Sigmoid colon (tissue), 7 donors: ENCODE data around the gene PRMT7. TPM values are rescaled to one million over a fixed set of nuclear protein-coding genes. Genes with fewer than 3 reads are reported as not detected.
"Not testable (repeated sequence)": the region's sequence is repeated elsewhere in the genome, so short reads cannot be mapped to it uniquely, and the experiment has no call there.

ENCODE experiments used
- DNase-seq: peaks from one replicate; pipeline ENCODE4 v3.0.0-alpha.2; 2019
- H3K27ac ChIP-seq, 4 donors: fragments of 200-600 bp; sonication (generic); one replicate each; pipeline ENCODE4 v1.5.1; 2016 to 2019; ENCODE audit warnings: mild to moderate bottlenecking in 1 of 4
- H3K27me3 ChIP-seq, 3 donors: fragments of 200-600 bp; sonication (generic); one replicate each; pipeline ENCODE4 v1.5.1; 2019; ENCODE audit warnings: mild to moderate bottlenecking in 1 of 3
- H3K36me3 ChIP-seq, 4 donors: fragments of 200-600 bp; sonication (generic); one replicate each; pipeline ENCODE4 v1.5.1; 2016 to 2019
- H3K4me1 ChIP-seq, 4 donors: fragments of 200-600 bp; sonication (generic); one replicate each; pipeline ENCODE4 v1.5.1; 2017 to 2019
- H3K4me3 ChIP-seq, 4 donors: fragments of 200-600 bp; sonication (generic); one replicate each; pipeline ENCODE4 v1.5.1; 2017 to 2019; ENCODE audit warnings: mild to moderate bottlenecking in 2 of 4, moderate library complexity in 1 of 4
- H3K9me3 ChIP-seq, 4 donors: fragments of 200-600 bp in 3 of 4; sonication (generic) in 3 of 4; one replicate each; pipeline versions ENCODE4 v1.5.1 to v1.6.1; 2013 to 2019
- CTCF ChIP-seq, 4 experiments: fragments of 450-650 bp in 3 of 4; fragments of 200-600 bp in 1 of 4; IDR thresholded peaks; one replicate each; pipeline ENCODE4 v1.5.1; 2016 to 2019; ENCODE audit warnings: antibody characterized with exemption in 4 of 4, mild to moderate bottlenecking in 3 of 4, moderate library complexity in 2 of 4
- EP300 ChIP-seq, 4 donors: sonication (generic); formaldehyde crosslinking; IDR thresholded peaks; one replicate each; pipeline ENCODE4 v1.6.1; 2017; ENCODE audit warnings: antibody characterized with exemption in 4 of 4
- POLR2A ChIP-seq, 2 donors: fragments of 450-650 bp; IDR thresholded peaks; one replicate each; pipeline ENCODE4 v1.6.1; 2016; ENCODE audit warnings: antibody characterized with exemption in 2 of 2, mild to moderate bottlenecking in 2 of 2, moderate library complexity in 2 of 2
- POLR2AphosphoS5 ChIP-seq, 4 donors: sonication (generic); formaldehyde crosslinking; IDR thresholded peaks; one replicate each; pipeline ENCODE4 v1.6.1; 2017; ENCODE audit warnings: antibody characterized with exemption in 4 of 4
- WGBS, 2 donors: extraction: QIAGEN DNeasy Blood & Tissue Kit; methylation state at CpG; one replicate each; pipeline ENCODE4 v1.1.7; 2013; 5-methylcytosine and 5-hydroxymethylcytosine counted together
- intact Hi-C: fragments of 100-400 bp; cut with DNase I; formaldehyde crosslinking; loops from one replicate; pipeline ENCODE4 v1.15.1; 2023
- polyA plus RNA-seq, 3 donors: library from polyadenylated mRNA; stranded (reverse); fragments of 200-250 nt; gene quantifications; one replicate each; pipeline ENCODE4 v1.2.3, GENCODE V29; 2013
- total RNA-seq, 4 donors: library from RNA; depleted of rRNA; stranded (reverse); fragments of >200 nt; gene quantifications; one replicate each; pipeline ENCODE4 v1.1.0, GENCODE V29; 2016
- donor health status: healthy with polysubstance abuse.
- donor health status: Bipolar disorder and iron deficiency.
- donor health status: healthy.

The PRMT7 gene
- total and polyA plus RNA-seq, 7 donors: 12.0 to 51.0 (median 40.7) TPM

- DNase-seq: no peak
- WGBS, 2 donors: 68 to 79% methylated on average over 12 of the region's 12 CpGs
- Histone ChIP-seq H3K27me3 (no peaks in the 10 kb centered on the region), H3K36me3 (peaks cover 0 to 37% (median 12%) of the 10 kb centered on the region in 4 donors), H3K9me3 (no peaks in the 10 kb centered on the region), H3K4me1 (peaks cover 0 to 13% (median 2%) of the 10 kb centered on the region in 4 donors), H3K4me3 (no peak overlapping the region), H3K27ac (peak overlapping the region in 1 of 4 donors; percentile 65)
- TF ChIP-seq CTCF (IDR thresholded peaks at IDR 0.05): no peak
- no peak for TF ChIP-seq POLR2A (IDR thresholded peaks at IDR 0.05)
- TF ChIP-seq POLR2AphosphoS5 (IDR thresholded peaks at IDR 0.05): no peak
- TF ChIP-seq EP300 (IDR thresholded peaks at IDR 0.05): no peak
- intact Hi-C loops: no loop called here
These were observed 24.4 kb upstream of the PRMT7 start for GRCh38 chr16:68286153-68287074.

GRCh38 chr16:68287276-68288251, 23.3 kb upstream of the PRMT7 start:
- DNase-seq: peak; percentile 87
- TF ChIP-seq EP300 (IDR thresholded peaks at IDR 0.05) (no peak), CTCF (IDR thresholded peaks at IDR 0.05) (no peak), POLR2AphosphoS5 (IDR thresholded peaks at IDR 0.05) (no peak), POLR2A (IDR thresholded peaks at IDR 0.05) (no peak)
- no peaks in the 10 kb centered on the region for H3K27me3 ChIP-seq
- intact Hi-C loops: no loop called here
- peaks cover 0 to 41% (median 13%) of the 10 kb centered on the region in 4 donors for H3K36me3 ChIP-seq
- no peak overlapping the region for H3K4me3 ChIP-seq
- 62 to 88% methylated on average over 11 of the region's 11 CpGs for WGBS, 2 donors
- H3K27ac ChIP-seq: peak overlapping the region in 2 of 4 donors; percentile 12 to 65
- no peaks in the 10 kb centered on the region for H3K9me3 ChIP-seq
- H3K4me1 ChIP-seq: peaks cover 0 to 13% (median 2%) of the 10 kb centered on the region in 4 donors

GRCh38 chr16:68288252-68288650, 22.6 kb upstream of the PRMT7 start:
- Histone ChIP-seq H3K4me1 (peaks cover 0 to 13% (median 2%) of the 10 kb centered on the region in 4 donors), H3K36me3 (peaks cover 0 to 48% (median 16%) of the 10 kb centered on the region in 4 donors), H3K4me3 (no peak overlapping the region), H3K9me3 (no peaks in the 10 kb centered on the region), H3K27me3 (no peaks in the 10 kb centered on the region), H3K27ac (peak overlapping the region in 2 of 4 donors; percentile 12 to 65)
- WGBS, 2 donors: 88 to 90% methylated on average over 1 of the region's 1 CpG
- no peak for DNase-seq
- TF ChIP-seq CTCF (IDR thresholded peaks at IDR 0.05): no peak
- TF ChIP-seq EP300 (IDR thresholded peaks at IDR 0.05): no peak
- TF ChIP-seq POLR2AphosphoS5 (IDR thresholded peaks at IDR 0.05): no peak
- TF ChIP-seq POLR2A (IDR thresholded peaks at IDR 0.05): no peak
- intact Hi-C loops: no loop called here

- DNase-seq, H3K27me3 ChIP-seq, H3K4me3 ChIP-seq, intact Hi-C loops, H3K9me3 ChIP-seq: not testable (repeated sequence)
- H3K27ac ChIP-seq: peak overlapping the region in 2 of 4 donors; percentile 12 to 65
- H3K36me3 ChIP-seq: peaks cover 0 to 53% (median 21%) of the 10 kb centered on the region in 4 donors
- H3K4me1 ChIP-seq: peaks cover 0 to 13% (median 2%) of the 10 kb centered on the region in 4 donors
- WGBS, 2 donors: 88 to 93% methylated on average over 9 of the region's 9 CpGs
These were observed 22.0 kb upstream of the PRMT7 start for GRCh38 chr16:68288796-68289195.
